GM12878 (cell line): ENCODE results near the gene HOOK2. TPM values are rescaled to one million over a fixed set of nuclear protein-coding genes. Genes with fewer than 3 reads are reported as not detected.
A peak's percentile ranks its signal among the peaks of the same experiment; 100 is the strongest.

Source experiments
- ATAC-seq: fragments of 200-7000 bp; cut with Tn5 transposase; 3 replicates; pipeline ENCODE4 v1.9.1; 2020; ENCODE audit warnings: mild to moderate bottlenecking, moderate library complexity
- BruUV-seq: library from RNA; stranded (reverse); fragments of 400-500 nt; replicated peaks from 2 replicates; lab custom pipeline; 2021; lab: Mats Ljungman, UMichigan
- CTCF ChIA-PET: fragments of 300-600 bp; sonication (Branson Sonifier 250); formaldehyde crosslinking; extraction: SDS; loops from one replicate; lab custom pipeline; 2021; ENCODE audit warnings: inconsistent platforms; lab: Yijun Ruan, JAX
- POLR2A ChIA-PET: fragments of 350-600 bp; formaldehyde crosslinking; extraction: SDS; loops from one replicate; lab custom pipeline; 2021; ENCODE audit warnings: inconsistent platforms; lab: Charles Lee
- RAD21 ChIA-PET: fragments of 300-600 bp; sonication (Branson Sonifier 250); formaldehyde crosslinking; loops from one replicate; lab custom pipeline; 2023; ENCODE audit warnings: antibody characterized with exemption; ENCODE audit not compliant: unreplicated experiment; lab: Charles Lee
- SMC1A ChIA-PET: fragments of 300-600 bp; sonication (Branson Sonifier 250); formaldehyde crosslinking; loops from one replicate; lab custom pipeline; 2023; ENCODE audit not compliant: unreplicated experiment, uncharacterized antibody; lab: Charles Lee
- DNase-seq: peaks from one replicate; pipeline ENCODE4 v3.0.0-alpha.2; 2011; ENCODE audit warnings: low read depth, low spot score
- FAIRE-seq: peaks from 3 replicates; lab custom pipeline; 2011; peaks lifted over from hg19 to GRCh38; lab: Jason Lieb, UNC
- H2AFZ ChIP-seq: 2 replicates; pipeline ENCODE4 v1.6.0; 2011; ENCODE audit warnings: low read depth, low read length, control low read depth; ENCODE audit not compliant: control insufficient read depth
- H3K27ac ChIP-seq: 2 replicates; pipeline ENCODE4 v1.5.1; 2011; ENCODE audit warnings: control low read depth; ENCODE audit not compliant: control insufficient read depth, insufficient read depth
- H3K27me3 ChIP-seq, 2 experiments: replicated peaks in 1 of 2; 2 replicates each; pipeline versions ENCODE4 v1.6.0 to v1.6.1; 2011; ENCODE audit warnings: low read length in 1 of 2; ENCODE audit not compliant: control insufficient read depth in 2 of 2, insufficient read depth in 2 of 2
- H3K36me3 ChIP-seq, 2 experiments: 2 replicates each; pipeline ENCODE4 v1.5.1; 2011; ENCODE audit warnings: low read length in 1 of 2; ENCODE audit not compliant: control insufficient read depth in 2 of 2, insufficient read depth in 2 of 2
- H3K4me1 ChIP-seq: 2 replicates; pipeline ENCODE4 v1.6.1; 2011; ENCODE audit warnings: mild to moderate bottlenecking, low read length, moderate library complexity, mixed read lengths; ENCODE audit not compliant: control insufficient read depth, insufficient read depth
- H3K4me2 ChIP-seq: 2 replicates; pipeline ENCODE4 v1.6.0; 2011; ENCODE audit warnings: control low read depth; ENCODE audit not compliant: control insufficient read depth, insufficient read depth
- H3K4me3 ChIP-seq: fragments of 200-600 bp; sonication (generic); 2 replicates; pipeline ENCODE4 v1.5.1; 2016
- H3K79me2 ChIP-seq: 2 replicates; pipeline ENCODE4 v1.6.0; 2011; ENCODE audit warnings: low read length; ENCODE audit not compliant: control insufficient read depth, insufficient read depth
- H3K9ac ChIP-seq: 2 replicates; pipeline ENCODE4 v1.8.0; 2011; ENCODE audit warnings: low read length, control low read depth, mixed read lengths; ENCODE audit not compliant: control insufficient read depth, insufficient read depth
- H3K9me3 ChIP-seq: replicated peaks from 3 replicates; pipeline ENCODE4 v1.5.1; 2011; ENCODE audit warnings: mild to moderate bottlenecking, low read length; ENCODE audit not compliant: control insufficient read depth, insufficient read depth
- H4K20me1 ChIP-seq: 2 replicates; pipeline ENCODE4 v1.6.0; 2011; ENCODE audit not compliant: control insufficient read depth, insufficient read depth
- ESRRA ChIP-seq: IDR thresholded peaks from 2 replicates; pipeline ENCODE4 v1.6.1; 2012; ENCODE audit warnings: mild to moderate bottlenecking, low read length, improper control_type of control experiment
- FOS ChIP-seq: IDR thresholded peaks from 3 replicates; pipeline ENCODE4 v1.6.1; 2011; ENCODE audit warnings: borderline replicate concordance; ENCODE audit not compliant: insufficient read length; ENCODE audit errors: extremely low read depth
- HDAC2 ChIP-seq: fragments of 200-600 bp; sonication (generic); IDR thresholded peaks from 2 replicates; pipeline ENCODE4 v1.6.1; 2017
- HSF1 ChIP-seq: fragments of 150-350 bp; IDR thresholded peaks from 2 replicates; pipeline ENCODE4 v1.6.1; 2014; ENCODE audit warnings: mild to moderate bottlenecking, low read depth, low read length
- KAT2A ChIP-seq: conservative IDR thresholded peaks from 2 replicates; pipeline ENCODE4 v1.6.1; 2011; ENCODE audit warnings: low read depth, low read length; ENCODE audit not compliant: control insufficient read depth
- PAX5 ChIP-seq: IDR thresholded peaks from 2 replicates; pipeline ENCODE4 v1.6.1; 2011; ENCODE audit warnings: low read depth, low read length, borderline replicate concordance
- SIN3A ChIP-seq: IDR thresholded peaks from 2 replicates; pipeline ENCODE4 v1.6.1; 2012; ENCODE audit warnings: low read depth, low read length, improper control_type of control experiment
- SREBF2 ChIP-seq: IDR thresholded peaks from 2 replicates; pipeline ENCODE4 v1.6.1; 2012; ENCODE audit warnings: mild to moderate bottlenecking, low read length
- WGBS: methylation state at CpG from one replicate; pipeline ENCODE4 v1.1.6; 2016; ENCODE audit warnings: low lambda C conversion rate; ENCODE audit not compliant: insufficient replicate concordance, insufficient coverage; ENCODE audit errors: missing lambda C conversion rate; 5-methylcytosine and 5-hydroxymethylcytosine counted together
- in situ Hi-C: fragments of 300-500 bp; cut with MboI; formaldehyde crosslinking; loops from 9 replicates; pipeline ENCODE4 v1.14.3; 2018; ENCODE audit warnings: mixed read lengths
- intact Hi-C: fragments of 100-400 bp; cut with micrococcal nuclease; formaldehyde crosslinking; loops from one replicate; pipeline ENCODE4 v1.14.2; 2022; ENCODE audit not compliant: unreplicated experiment
- polyA plus RNA-seq, 11 experiments: library from polyadenylated mRNA; depleted of rRNA in 4 of 11; unstranded in 6 of 11; stranded (reverse) in 5 of 11; fragments of >200 nt; fragmentation: Nextera tagmentation in 4 of 11; fragmentation: Illumina TruSeq in 1 of 11; extraction: Ambion mirVana in 4 of 11; extraction: Trizol in 1 of 11; gene quantifications; 1 replicate in 1 of 11; 2 replicates in 10 of 11; pipeline versions ENCODE4 v1.2.1 to v1.2.3, GENCODE V29; 2011 to 2016; ENCODE audit warnings: inconsistent platforms in 2 of 11, missing spikeins in 2 of 11, low read depth in 1 of 11
- total RNA-seq, 4 experiments: library from RNA; depleted of rRNA in 3 of 4; stranded (reverse); fragments of >200 nt in 3 of 4; fragmentation: Illumina TruSeq in 1 of 4; extraction: Trizol in 1 of 4; gene quantifications; 2 replicates each; pipeline versions ENCODE4 v1.2.1 to v1.2.3, GENCODE V29; 2013 to 2021
- TF ChIP-seq, protein P1 (sequence below): fragments of 450-650 bp; formaldehyde crosslinking; IDR thresholded peaks from 2 replicates; pipeline ENCODE4 v1.4.0; 2022; ENCODE audit warnings: mild to moderate bottlenecking, moderate library complexity
- TF ChIP-seq, protein P2 (sequence below): fragments of 450-650 bp; IDR thresholded peaks from 2 replicates; pipeline ENCODE4 v1.6.1; 2017; ENCODE audit warnings: mild to moderate bottlenecking, moderate library complexity

The HOOK2 gene
- total and polyA plus RNA-seq, 10 of the 15 experiments (the other 5 are each of a cell fraction or from before 2014, with no cell fraction given) = 1.5 to 9.6 (median 6.2) TPM

- CTCF ChIA-PET = interaction anchor here (0.6 to 5.4 kb wide), 14 partner anchors 10 to 1683 kb away, joined by 3 to 30 read pairs (median 4); partner anchors contain the start of genes GET3 and TRIR
- in situ Hi-C loops = no loop called here
- H3K4me1 ChIP-seq = peaks cover 8% of the 10 kb centered on the region; the same call in 1 of the 2 replicates
- H3K27ac ChIP-seq = peak overlapping the region; percentile 81
- no TSS peak for BruUV-seq
- no peaks in the 10 kb centered on the region; the same call in 1 of the 2 replicates for H4K20me1 ChIP-seq
- peak overlapping the region; percentile 98 for H2AFZ ChIP-seq
- peaks cover 51% of the 10 kb centered on the region for H3K79me2 ChIP-seq
- H3K9ac ChIP-seq = peak overlapping the region; percentile 81
- H3K9me3 ChIP-seq = no peaks in the 10 kb centered on the region
- POLR2A ChIA-PET = interaction anchor here (0.5 to 6.8 kb wide), 8 partner anchors 10 to 69 kb away, joined by 3 to 58 read pairs (median 4); partner anchors contain the start of genes DHPS, GET3, MAN2B1 and TRIR
- peaks cover 10 to 13% of the 10 kb centered on the region in 2 experiments for H3K36me3 ChIP-seq
- peak; percentile 7; the same call in 2 of the 3 replicates for ATAC-seq
- TF ChIP-seq PAX5 (no peak), SREBF2 (no peak), HSF1 (no peak), KAT2A (no peak), ESRRA (no peak), FOS (no peak), HDAC2 (no peak), SIN3A (no peak)
- TF ChIP-seq, protein P1, sequence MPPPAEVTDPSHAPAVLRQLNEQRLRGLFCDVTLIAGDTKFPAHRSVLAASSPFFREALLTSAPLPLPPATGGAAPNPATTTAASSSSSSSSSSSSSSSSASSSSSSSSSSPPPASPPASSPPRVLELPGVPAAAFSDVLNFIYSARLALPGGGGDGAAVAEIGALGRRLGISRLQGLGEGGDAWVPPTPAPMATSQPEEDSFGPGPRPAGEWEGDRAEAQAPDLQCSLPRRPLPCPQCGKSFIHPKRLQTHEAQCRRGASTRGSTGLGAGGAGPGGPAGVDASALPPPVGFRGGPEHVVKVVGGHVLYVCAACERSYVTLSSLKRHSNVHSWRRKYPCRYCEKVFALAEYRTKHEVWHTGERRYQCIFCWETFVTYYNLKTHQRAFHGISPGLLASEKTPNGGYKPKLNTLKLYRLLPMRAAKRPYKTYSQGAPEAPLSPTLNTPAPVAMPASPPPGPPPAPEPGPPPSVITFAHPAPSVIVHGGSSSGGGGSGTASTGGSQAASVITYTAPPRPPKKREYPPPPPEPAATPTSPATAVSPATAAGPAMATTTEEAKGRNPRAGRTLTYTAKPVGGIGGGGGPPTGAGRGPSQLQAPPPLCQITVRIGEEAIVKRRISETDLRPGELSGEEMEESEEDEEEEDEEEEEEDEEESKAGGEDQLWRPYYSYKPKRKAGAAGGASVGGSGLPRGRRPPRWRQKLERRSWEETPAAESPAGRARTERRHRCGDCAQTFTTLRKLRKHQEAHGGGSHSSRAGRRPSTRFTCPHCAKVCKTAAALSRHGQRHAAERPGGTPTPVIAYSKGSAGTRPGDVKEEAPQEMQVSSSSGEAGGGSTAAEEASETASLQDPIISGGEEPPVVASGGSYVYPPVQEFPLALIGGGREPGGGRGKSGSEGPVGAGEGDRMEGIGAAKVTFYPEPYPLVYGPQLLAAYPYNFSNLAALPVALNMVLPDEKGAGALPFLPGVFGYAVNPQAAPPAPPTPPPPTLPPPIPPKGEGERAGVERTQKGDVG (CRISPR knock-in tag) = no peak
- TF ChIP-seq, protein P2, sequence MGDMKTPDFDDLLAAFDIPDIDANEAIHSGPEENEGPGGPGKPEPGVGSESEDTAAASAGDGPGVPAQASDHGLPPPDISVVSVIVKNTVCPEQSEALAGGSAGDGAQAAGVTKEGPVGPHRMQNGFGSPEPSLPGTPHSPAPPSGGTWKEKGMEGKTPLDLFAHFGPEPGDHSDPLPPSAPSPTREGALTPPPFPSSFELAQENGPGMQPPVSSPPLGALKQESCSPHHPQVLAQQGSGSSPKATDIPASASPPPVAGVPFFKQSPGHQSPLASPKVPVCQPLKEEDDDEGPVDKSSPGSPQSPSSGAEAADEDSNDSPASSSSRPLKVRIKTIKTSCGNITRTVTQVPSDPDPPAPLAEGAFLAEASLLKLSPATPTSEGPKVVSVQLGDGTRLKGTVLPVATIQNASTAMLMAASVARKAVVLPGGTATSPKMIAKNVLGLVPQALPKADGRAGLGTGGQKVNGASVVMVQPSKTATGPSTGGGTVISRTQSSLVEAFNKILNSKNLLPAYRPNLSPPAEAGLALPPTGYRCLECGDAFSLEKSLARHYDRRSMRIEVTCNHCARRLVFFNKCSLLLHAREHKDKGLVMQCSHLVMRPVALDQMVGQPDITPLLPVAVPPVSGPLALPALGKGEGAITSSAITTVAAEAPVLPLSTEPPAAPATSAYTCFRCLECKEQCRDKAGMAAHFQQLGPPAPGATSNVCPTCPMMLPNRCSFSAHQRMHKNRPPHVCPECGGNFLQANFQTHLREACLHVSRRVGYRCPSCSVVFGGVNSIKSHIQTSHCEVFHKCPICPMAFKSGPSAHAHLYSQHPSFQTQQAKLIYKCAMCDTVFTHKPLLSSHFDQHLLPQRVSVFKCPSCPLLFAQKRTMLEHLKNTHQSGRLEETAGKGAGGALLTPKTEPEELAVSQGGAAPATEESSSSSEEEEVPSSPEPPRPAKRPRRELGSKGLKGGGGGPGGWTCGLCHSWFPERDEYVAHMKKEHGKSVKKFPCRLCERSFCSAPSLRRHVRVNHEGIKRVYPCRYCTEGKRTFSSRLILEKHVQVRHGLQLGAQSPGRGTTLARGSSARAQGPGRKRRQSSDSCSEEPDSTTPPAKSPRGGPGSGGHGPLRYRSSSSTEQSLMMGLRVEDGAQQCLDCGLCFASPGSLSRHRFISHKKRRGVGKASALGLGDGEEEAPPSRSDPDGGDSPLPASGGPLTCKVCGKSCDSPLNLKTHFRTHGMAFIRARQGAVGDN = no peak
- TF ChIP-seq, all 136 proteins: peak for 0
- SMC1A ChIA-PET = interaction anchor here (1.0 to 5.1 kb wide), 3 partner anchors 10 to 14 kb away, joined by 4 to 28 read pairs (median 6); partner anchors contain the start of genes GET3 and TRIR
- Histone ChIP-seq H3K4me3 (peak overlapping the region; percentile 91), H3K4me2 (peak overlapping the region; percentile 90), H3K27me3 (no peaks in the 10 kb centered on the region)
- RAD21 ChIA-PET = interaction anchor here (0.6 to 3.3 kb wide), 6 partner anchors 10 to 1347 kb away, joined by 3 to 31 read pairs (median 4); partner anchors contain the start of genes TRIR and ZNF20
- no peak for FAIRE-seq
- 1% methylated on average over 7 of the region's 7 CpGs for WGBS
- intact Hi-C loops = no loop called here
- DNase-seq = no peak
Measured at GRCh38 chr19:12723381-12723640, 52.0 kb downstream of the HOOK2 start.
